H9 (cell line): ENCODE results near the gene ARMC2. TPM values are rescaled to one million over a fixed set of nuclear protein-coding genes. Genes with fewer than 3 reads are reported as not detected.

Source experiments
- DNase-seq: peaks from one replicate; pipeline ENCODE4 v3.0.0-alpha.2; 2017
- H2AFZ ChIP-seq: one replicate; pipeline ENCODE4 v1.6.1; 2013; ENCODE audit warnings: mild to moderate bottlenecking, low read length, control low read depth, moderate library complexity
- H2AK5ac ChIP-seq: 2 replicates; pipeline ENCODE4 v1.6.1; 2013; ENCODE audit warnings: low read length, control low read depth, mixed read lengths; ENCODE audit not compliant: insufficient read length
- H2BK120ac ChIP-seq: one replicate; pipeline ENCODE4 v1.6.1; 2013; ENCODE audit warnings: low read depth, mild to moderate bottlenecking, low read length, control low read depth, inconsistent platforms; ENCODE audit not compliant: poor library complexity, severe bottlenecking
- H2BK12ac ChIP-seq: 2 replicates; pipeline ENCODE4 v1.6.1; 2013; ENCODE audit warnings: low read length, control low read depth, mixed read lengths, low read depth; ENCODE audit not compliant: insufficient read length
- H2BK15ac ChIP-seq: 2 replicates; pipeline ENCODE4 v1.6.1; 2013; ENCODE audit warnings: low read depth, low read length, control low read depth
- H2BK20ac ChIP-seq: one replicate; pipeline ENCODE4 v1.6.1; 2013; ENCODE audit warnings: low read depth, mild to moderate bottlenecking, low read length, control low read depth, inconsistent platforms; ENCODE audit not compliant: poor library complexity, severe bottlenecking
- H2BK5ac ChIP-seq: 2 replicates; pipeline ENCODE4 v1.6.1; 2013; ENCODE audit warnings: low read length, control low read depth, mixed read lengths; ENCODE audit not compliant: insufficient read length
- H3K14ac ChIP-seq: 2 replicates; pipeline ENCODE4 v1.6.1; 2013; ENCODE audit warnings: low read length, control low read depth; ENCODE audit not compliant: insufficient read depth
- H3K18ac ChIP-seq: 2 replicates; pipeline ENCODE4 v1.6.1; 2013; ENCODE audit warnings: low read depth, mild to moderate bottlenecking, mixed read lengths, low read length, control low read depth; ENCODE audit not compliant: insufficient read length
- H3K23ac ChIP-seq: 2 replicates; pipeline ENCODE4 v1.6.1; 2013; ENCODE audit warnings: low read length, control low read depth, mixed read lengths, low read depth; ENCODE audit not compliant: insufficient read length
- H3K23me2 ChIP-seq: 2 replicates; pipeline ENCODE4 v1.6.1; 2013; ENCODE audit warnings: low read depth, mild to moderate bottlenecking, mixed read lengths, low read length, control low read depth; ENCODE audit not compliant: insufficient read length, poor library complexity, severe bottlenecking
- H3K27ac ChIP-seq: 2 replicates; pipeline ENCODE4 v1.5.1; 2013; ENCODE audit warnings: low read length, control low read depth, mixed read lengths, low read depth; ENCODE audit not compliant: insufficient read length
- H3K27me3 ChIP-seq: 2 replicates; pipeline ENCODE4 v1.6.1; 2013; ENCODE audit warnings: low read length, control low read depth, inconsistent platforms; ENCODE audit not compliant: insufficient read depth
- H3K4ac ChIP-seq: 2 replicates; pipeline ENCODE4 v1.6.1; 2013; ENCODE audit warnings: low read depth, mild to moderate bottlenecking, control low read depth, inconsistent platforms, low read length, moderate library complexity
- H3K4me1 ChIP-seq: 2 replicates; pipeline ENCODE4 v1.6.1; 2013; ENCODE audit warnings: low read length, control low read depth, inconsistent platforms; ENCODE audit not compliant: insufficient read depth
- H3K4me2 ChIP-seq: 2 replicates; pipeline ENCODE4 v1.6.1; 2013; ENCODE audit warnings: low read length, control low read depth, mixed read lengths; ENCODE audit not compliant: insufficient read length, insufficient read depth
- H3K56ac ChIP-seq: 2 replicates; pipeline ENCODE4 v1.6.1; 2013; ENCODE audit warnings: low read depth, mild to moderate bottlenecking, mixed read lengths, low read length, control low read depth; ENCODE audit not compliant: insufficient read length
- H3K79me1 ChIP-seq: 2 replicates; pipeline ENCODE4 v1.6.1; 2013; ENCODE audit warnings: low read depth, mild to moderate bottlenecking, moderate library complexity, low read length, control low read depth, inconsistent platforms; ENCODE audit not compliant: insufficient read depth, poor library complexity, severe bottlenecking
- H3K79me2 ChIP-seq: 2 replicates; pipeline ENCODE4 v1.6.1; 2013; ENCODE audit warnings: low read length, control low read depth, inconsistent platforms; ENCODE audit not compliant: insufficient read depth
- H3K9ac ChIP-seq: 2 replicates; pipeline ENCODE4 v1.6.1; 2013; ENCODE audit warnings: low read length, control low read depth, mixed read lengths; ENCODE audit not compliant: insufficient read length; ENCODE audit errors: extremely low read depth
- H3K9me3 ChIP-seq: one replicate; pipeline ENCODE4 v1.6.1; 2013; ENCODE audit warnings: low read depth, low read length, inconsistent platforms; ENCODE audit not compliant: control insufficient read depth
- H3T11ph ChIP-seq: one replicate; pipeline ENCODE4 v1.6.1; 2013; ENCODE audit warnings: mild to moderate bottlenecking, low read length, control low read depth, inconsistent platforms
- H4K20me1 ChIP-seq: one replicate; pipeline ENCODE4 v1.6.1; 2013; ENCODE audit not compliant: control insufficient read depth, insufficient read length, insufficient read depth
- H4K5ac ChIP-seq: 2 replicates; pipeline ENCODE4 v1.6.1; 2013; ENCODE audit warnings: low read depth, mild to moderate bottlenecking, mixed read lengths, low read length, control low read depth; ENCODE audit not compliant: insufficient read length
- H4K8ac ChIP-seq: replicated peaks from 2 replicates; pipeline ENCODE4 v1.6.1; 2013; ENCODE audit warnings: low read length, control low read depth, mixed read lengths, low read depth; ENCODE audit not compliant: insufficient read length
- H4K91ac ChIP-seq: 2 replicates; pipeline ENCODE4 v1.6.1; 2013; ENCODE audit warnings: low read depth, mild to moderate bottlenecking, moderate library complexity, mixed read lengths, low read length, control low read depth; ENCODE audit not compliant: insufficient read length
- H3K27ac Mint-ChIP-seq, 3 experiments: 2 replicates in 2 of 3; 3 replicates in 1 of 3; pipeline ENCODE4 v1.8.0; 2020 to 2021; ENCODE audit warnings: mixed read lengths in 3 of 3, mild to moderate bottlenecking in 1 of 3, moderate library complexity in 1 of 3
- H3K27me3 Mint-ChIP-seq: 2 replicates; pipeline ENCODE4 v1.8.0; 2021; ENCODE audit warnings: low read depth, mild to moderate bottlenecking, moderate library complexity, mixed read lengths
- H3K36me3 Mint-ChIP-seq, 3 experiments: 2 replicates in 2 of 3; 3 replicates in 1 of 3; pipeline ENCODE4 v1.8.0; 2020 to 2021; ENCODE audit warnings: low read depth in 3 of 3, mixed read lengths in 3 of 3; ENCODE audit not compliant: insufficient read depth in 1 of 3
- H3K4me1 Mint-ChIP-seq, 2 experiments: 2 replicates each; pipeline ENCODE4 v1.8.0; 2020; ENCODE audit warnings: mixed read lengths in 2 of 2
- H3K4me3 Mint-ChIP-seq, 2 experiments: 2 replicates in 1 of 2; 3 replicates in 1 of 2; pipeline ENCODE4 v1.8.0; 2020 to 2021; ENCODE audit warnings: mild to moderate bottlenecking in 2 of 2, mixed read lengths in 2 of 2, moderate library complexity in 1 of 2
- H3K9me3 Mint-ChIP-seq, 2 experiments: 2 replicates in 1 of 2; 3 replicates in 1 of 2; pipeline ENCODE4 v1.8.0; 2020; ENCODE audit warnings: mild to moderate bottlenecking in 2 of 2, mixed read lengths in 2 of 2, moderate library complexity in 1 of 2
- CTCF ChIP-seq: fragments of 200-600 bp; sonication (generic); conservative IDR thresholded peaks from 3 replicates; pipeline ENCODE4 v1.8.0; 2021; ENCODE audit warnings: antibody characterized with exemption, mild to moderate bottlenecking
- WGBS: extraction: QIAGEN DNeasy Blood & Tissue Kit; methylation state at CpG from one replicate; pipeline ENCODE4 v1.1.7; 2013; ENCODE audit warnings: missing lambda C conversion rate, low lambda C conversion rate, mixed read lengths; ENCODE audit not compliant: insufficient read length; ENCODE audit errors: extremely low coverage; 5-methylcytosine and 5-hydroxymethylcytosine counted together
- total RNA-seq: library from RNA; stranded (reverse); gene quantifications from 2 replicates; pipeline ENCODE4 v1.2.1, GENCODE V29; 2021

Gene ARMC2
- total RNA-seq, 1 experiment from 2014 or later = 2.8 TPM

- H2BK20ac ChIP-seq = no peak overlapping the region
- H3K27ac ChIP-seq = no peak overlapping the region
- no peaks in the 10 kb centered on the region for H3K79me1 ChIP-seq
- no peak overlapping the region for H2AFZ ChIP-seq
- H2BK120ac ChIP-seq = no peak overlapping the region
- no peak overlapping the region for H4K91ac ChIP-seq
- no peak overlapping the region for H3K23ac ChIP-seq
- H3K9me3 ChIP-seq = no peaks in the 10 kb centered on the region
- Mint-ChIP-seq H3K27ac (peak overlapping the region in 1 of 3 experiments; percentile 42; a peak in 1 of 7 replicates), H3K4me1 (no peaks in the 10 kb centered on the region; a peak in 1 of 4 replicates), H3K9me3 (no peaks in the 10 kb centered on the region), H3K27me3 (no peaks in the 10 kb centered on the region; the same call in 1 of the 2 replicates), H3K36me3 (no peaks in the 10 kb centered on the region), H3K4me3 (no peak overlapping the region)
- H2AK5ac ChIP-seq = no peak overlapping the region
- H2BK5ac ChIP-seq = no peak overlapping the region
- H3K14ac ChIP-seq = no peak overlapping the region
- no peak overlapping the region for H4K8ac ChIP-seq
- TF ChIP-seq CTCF = no peak
- no peak overlapping the region for H2BK12ac ChIP-seq
- WGBS = no CpG with 5 or more reads among the region's 15 CpGs
- H3T11ph ChIP-seq = no peak overlapping the region
- H3K4me2 ChIP-seq = no peak overlapping the region
- no peaks in the 10 kb centered on the region for H3K23me2 ChIP-seq
- H3K9ac ChIP-seq = no peak overlapping the region
- H3K27me3 ChIP-seq = no peaks in the 10 kb centered on the region
- no peak for DNase-seq
- H3K18ac ChIP-seq = no peak overlapping the region
- no peak overlapping the region for H3K4ac ChIP-seq
- no peaks in the 10 kb centered on the region for H3K4me1 ChIP-seq
- no peaks in the 10 kb centered on the region for H4K20me1 ChIP-seq
- H3K56ac ChIP-seq = no peak overlapping the region
- no peak overlapping the region for H4K5ac ChIP-seq
- no peaks in the 10 kb centered on the region for H3K79me2 ChIP-seq
- no peak overlapping the region for H2BK15ac ChIP-seq
Observed at GRCh38 chr6:108955329-108955949, 107.2 kb downstream of the ARMC2 start.
